Mononuclear cell (primary cell): Measurements from ENCODE around the gene WWOX. TPM values are rescaled to one million over a fixed set of nuclear protein-coding genes. Genes with fewer than 3 reads are reported as not detected.
"Not testable (repeated sequence)": the region's sequence is repeated elsewhere in the genome, so short reads cannot be mapped to it uniquely, and the experiment has no call there.

ENCODE experiments used
- H3K27me3 ChIP-seq: 2 replicates; pipeline ENCODE4 v1.6.0; 2011; ENCODE audit warnings: low read length, control low read depth; ENCODE audit not compliant: insufficient read depth
- H3K4me1 ChIP-seq: 2 replicates; pipeline ENCODE4 v1.5.1; 2011; ENCODE audit warnings: mild to moderate bottlenecking, low read length, control low read depth; ENCODE audit not compliant: insufficient read depth
- H3K4me3 ChIP-seq: 2 replicates; pipeline ENCODE4 v1.5.1; 2011; ENCODE audit warnings: mild to moderate bottlenecking, low read length, moderate library complexity
- H3K9me3 ChIP-seq: 2 replicates; pipeline ENCODE4 v1.5.1; 2011; ENCODE audit warnings: low read depth, mild to moderate bottlenecking, control low read depth, low read length
- total RNA-seq: library from RNA; depleted of rRNA; stranded (reverse); fragments of >200 nt; gene quantifications from one replicate; pipeline ENCODE4 v1.2.3, GENCODE V29; 2012

WWOX gene
- total RNA-seq, 1 donor: 22.7 TPM

DNA sequence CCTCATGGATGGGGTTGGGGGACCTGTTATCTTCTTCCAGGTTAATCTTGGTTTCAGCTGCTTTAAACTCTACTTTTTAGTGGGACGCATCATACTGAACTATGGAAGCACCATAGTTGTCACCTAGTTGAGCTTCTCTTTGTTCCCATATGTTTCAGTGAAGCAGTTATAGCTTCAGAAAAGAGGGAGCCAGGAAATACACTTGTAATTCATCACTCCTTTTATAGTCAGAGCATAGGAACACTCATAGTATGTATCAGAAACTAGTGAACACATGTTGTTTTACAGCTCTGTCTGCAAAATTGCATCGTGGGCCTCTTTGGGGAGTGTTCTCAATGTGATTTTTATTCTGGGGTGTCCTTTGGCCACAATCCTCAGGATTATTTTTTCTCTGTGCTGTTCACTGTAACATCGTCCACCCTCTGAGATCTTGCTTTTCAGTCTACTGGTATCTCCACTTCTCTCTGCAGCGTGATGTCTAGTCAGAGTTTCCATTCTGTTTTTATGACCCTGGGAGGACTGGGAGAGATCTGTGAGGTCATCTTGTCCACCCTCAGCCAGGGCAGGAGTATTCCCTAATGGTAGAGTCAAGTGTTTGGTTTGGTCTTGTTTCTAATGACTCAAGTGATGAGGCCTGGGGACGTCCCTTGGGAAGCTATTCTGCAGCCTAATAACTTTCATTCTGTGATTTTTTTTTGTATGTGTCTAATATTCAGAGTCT lies 585.4 kb downstream of the WWOX start:
- Histone ChIP-seq H3K9me3 (no peaks in the 10 kb centered on the region), H3K4me1 (no peaks in the 10 kb centered on the region), H3K27me3 (no peaks in the 10 kb centered on the region), H3K4me3 (no peak overlapping the region)

DNA sequence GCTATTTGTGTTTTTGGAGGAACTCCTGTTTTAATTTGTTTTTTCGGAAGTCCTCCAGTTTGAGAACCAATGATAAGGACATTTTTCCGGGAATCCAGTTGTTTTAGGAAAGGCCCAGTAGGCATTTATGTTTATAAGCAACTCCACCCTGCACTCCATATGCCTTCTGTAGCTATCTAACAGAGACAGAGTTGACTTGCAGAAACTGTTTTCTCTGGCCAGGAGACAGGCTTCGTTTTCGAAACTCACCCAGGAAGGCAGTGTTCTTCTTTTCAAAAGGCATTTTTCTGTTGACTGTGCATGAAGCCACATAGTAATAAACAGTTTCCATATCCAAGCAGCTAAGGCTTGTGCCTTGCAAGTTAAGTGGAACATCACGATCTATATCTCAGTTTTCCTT lies 587.1 kb downstream of the WWOX start:
- Histone ChIP-seq H3K9me3 (no peaks in the 10 kb centered on the region), H3K4me1 (no peaks in the 10 kb centered on the region), H3K27me3 (no peaks in the 10 kb centered on the region), H3K4me3 (no peak overlapping the region)

DNA sequence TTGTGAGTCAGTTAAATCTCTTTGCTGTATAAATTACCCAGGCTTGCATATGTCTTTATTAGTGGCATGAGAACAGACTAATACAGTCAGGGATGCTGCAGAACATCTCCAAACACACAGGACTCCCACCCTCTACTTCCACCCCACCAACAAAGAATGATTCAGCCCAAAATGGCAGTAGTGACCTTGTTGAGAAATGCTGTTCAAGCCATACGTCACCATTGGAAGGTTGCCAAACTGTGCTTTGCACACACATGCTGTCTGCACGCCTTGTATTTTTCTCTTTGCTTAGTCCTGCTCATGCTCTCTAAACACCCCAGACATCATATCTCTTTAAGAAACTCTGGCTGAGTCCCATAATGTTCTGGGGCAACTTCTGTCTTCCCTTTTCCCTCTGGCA lies 589.6 kb downstream of the WWOX start:
- H3K4me1 ChIP-seq: no peaks in the 10 kb centered on the region
- no peaks in the 10 kb centered on the region for H3K27me3 ChIP-seq
- H3K9me3 ChIP-seq: no peaks in the 10 kb centered on the region
- no peak overlapping the region for H3K4me3 ChIP-seq

DNA sequence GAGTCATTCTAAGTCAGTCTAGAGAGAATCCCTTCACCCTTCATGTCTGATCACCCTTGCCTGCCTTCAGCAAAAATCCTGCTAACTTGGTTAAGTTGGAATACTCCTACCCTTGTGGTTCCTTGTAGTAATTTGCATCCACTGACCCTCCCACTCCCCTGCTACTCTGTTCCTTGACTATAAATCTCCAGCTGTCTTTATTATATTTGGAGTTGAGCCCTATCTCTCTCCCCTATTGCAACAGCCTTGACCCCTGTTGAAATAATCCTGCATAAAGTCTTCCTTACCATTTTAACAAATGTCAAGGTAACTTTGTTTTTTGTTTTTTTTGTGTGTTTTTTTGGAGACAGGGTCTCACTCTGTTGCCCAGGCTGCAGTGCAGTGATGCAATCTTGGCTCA lies 590.1 kb downstream of the WWOX start:
- no peaks in the 10 kb centered on the region for H3K27me3 ChIP-seq

GRCh38 chr16:78690510-78690909 lies 591.1 kb downstream of the WWOX start:
- Histone ChIP-seq H3K4me1 (no peaks in the 10 kb centered on the region), H3K9me3 (no peaks in the 10 kb centered on the region), H3K4me3 (no peak overlapping the region), H3K27me3 (no peaks in the 10 kb centered on the region)

More for the DNA sequence above, 590.1 kb downstream of the WWOX start:
- Histone ChIP-seq H3K9me3 (no peaks in the 10 kb centered on the region), H3K4me1 (no peaks in the 10 kb centered on the region), H3K4me3 (no peak overlapping the region)

DNA sequence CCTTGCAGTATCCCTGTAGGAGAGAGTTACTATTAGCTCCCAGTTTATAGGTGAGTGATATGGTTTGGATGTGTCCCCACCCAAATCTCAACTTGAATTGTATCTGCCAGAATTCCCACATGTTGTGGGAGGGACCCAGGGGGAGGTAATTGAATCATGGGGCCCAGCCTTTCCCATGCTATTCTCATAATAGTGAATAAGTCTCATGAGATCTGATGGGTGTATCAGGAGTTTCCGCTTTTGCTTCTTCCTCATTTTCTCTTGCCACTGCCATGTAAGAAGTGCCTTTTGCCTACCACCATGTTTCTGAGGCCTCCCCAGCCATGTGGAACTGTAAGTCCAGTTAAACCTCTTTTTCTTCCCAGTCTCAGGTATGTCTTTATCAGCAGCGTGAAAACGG lies 592.3 kb downstream of the WWOX start:
- not testable (repeated sequence) for H3K4me3 ChIP-seq, H3K4me1 ChIP-seq, H3K9me3 ChIP-seq, H3K27me3 ChIP-seq

- Histone ChIP-seq H3K4me3 (no peak overlapping the region), H3K4me1 (no peaks in the 10 kb centered on the region), H3K27me3 (no peaks in the 10 kb centered on the region), H3K9me3 (no peaks in the 10 kb centered on the region)
These were observed 594.0 kb downstream of the WWOX start for GRCh38 chr16:78693496-78693895.

DNA sequence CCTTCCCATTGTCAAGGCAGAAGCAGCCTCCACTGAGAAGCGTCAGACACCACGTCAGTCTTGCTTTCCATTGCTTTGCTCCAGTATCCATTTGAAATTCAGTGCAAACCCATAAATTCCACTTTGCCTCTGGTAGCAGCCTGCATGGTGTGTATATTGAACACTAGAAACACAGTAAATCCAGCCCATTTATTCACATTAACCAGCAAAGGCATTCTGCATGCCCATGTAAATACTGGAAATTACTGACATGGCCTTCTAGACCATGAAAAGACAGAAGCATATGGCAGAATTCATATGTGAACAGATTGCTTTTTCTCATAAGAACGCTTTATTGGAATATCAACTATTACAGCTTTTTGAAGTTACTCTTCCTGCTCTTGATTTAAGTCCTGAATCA lies 595.0 kb downstream of the WWOX start:
- H3K4me1 ChIP-seq: no peaks in the 10 kb centered on the region
- no peaks in the 10 kb centered on the region for H3K9me3 ChIP-seq
- H3K27me3 ChIP-seq: no peaks in the 10 kb centered on the region
- no peak overlapping the region for H3K4me3 ChIP-seq

GRCh38 chr16:78695391-78695790 lies 595.9 kb downstream of the WWOX start:
- Histone ChIP-seq H3K27me3 (no peaks in the 10 kb centered on the region), H3K4me1 (no peaks in the 10 kb centered on the region), H3K9me3 (no peaks in the 10 kb centered on the region), H3K4me3 (no peak overlapping the region)

- Histone ChIP-seq H3K27me3 (no peaks in the 10 kb centered on the region), H3K9me3 (no peaks in the 10 kb centered on the region), H3K4me1 (no peaks in the 10 kb centered on the region), H3K4me3 (no peak overlapping the region)
These were observed 597.3 kb downstream of the WWOX start for GRCh38 chr16:78696797-78697196.

GRCh38 chr16:78697426-78697825 lies 598.0 kb downstream of the WWOX start:
- Histone ChIP-seq H3K9me3 (no peaks in the 10 kb centered on the region), H3K4me1 (no peaks in the 10 kb centered on the region), H3K27me3 (no peaks in the 10 kb centered on the region), H3K4me3 (no peak overlapping the region)

GRCh38 chr16:78703936-78704335 lies 604.5 kb downstream of the WWOX start:
- Histone ChIP-seq H3K4me1 (no peaks in the 10 kb centered on the region), H3K4me3 (no peak overlapping the region), H3K27me3 (no peaks in the 10 kb centered on the region), H3K9me3 (no peaks in the 10 kb centered on the region)

DNA sequence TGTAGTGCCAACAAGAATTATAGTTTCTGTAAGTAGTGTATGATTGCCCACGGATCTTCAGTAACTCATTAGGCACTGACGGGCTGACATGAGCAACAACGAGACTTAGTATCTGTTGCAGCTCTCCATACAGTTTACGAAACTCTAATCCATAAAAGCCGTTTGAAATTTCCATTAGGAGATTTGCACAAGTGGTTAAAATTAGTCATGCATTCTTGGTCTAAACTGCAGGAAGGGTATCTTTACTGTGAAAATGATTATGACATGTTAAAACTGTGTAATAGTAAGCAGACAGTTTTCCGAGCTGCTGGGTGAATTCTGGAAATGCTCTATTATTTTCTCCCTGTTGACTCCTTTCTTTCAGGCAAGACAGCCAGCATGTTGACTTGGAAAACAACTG lies 605.0 kb downstream of the WWOX start:
- no peaks in the 10 kb centered on the region for H3K4me1 ChIP-seq
- H3K9me3 ChIP-seq: no peaks in the 10 kb centered on the region
- H3K27me3 ChIP-seq: no peaks in the 10 kb centered on the region
- no peak overlapping the region for H3K4me3 ChIP-seq

- Histone ChIP-seq H3K4me3 (no peak overlapping the region), H3K27me3 (no peaks in the 10 kb centered on the region), H3K4me1 (no peaks in the 10 kb centered on the region), H3K9me3 (no peaks in the 10 kb centered on the region)
These were observed 606.2 kb downstream of the WWOX start for GRCh38 chr16:78705694-78706093.

DNA sequence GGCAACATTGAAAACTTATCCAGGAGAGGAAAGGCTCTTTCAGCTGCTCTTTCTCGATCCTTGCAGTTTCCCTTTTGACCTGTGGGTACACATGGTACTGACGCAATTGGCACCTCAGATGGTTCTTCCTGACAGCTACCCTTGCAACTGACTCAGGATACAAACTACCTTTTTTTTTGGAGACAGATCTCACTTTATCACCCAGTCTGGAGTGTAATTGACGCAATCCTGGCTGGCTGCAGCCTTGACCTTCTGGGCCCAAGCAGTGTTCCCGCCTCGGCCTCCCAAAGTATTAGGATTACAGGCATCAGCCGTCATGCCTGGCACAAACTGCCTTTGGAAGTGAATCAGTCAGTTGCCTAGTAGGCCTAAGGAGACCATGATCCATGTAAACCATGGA lies 607.2 kb downstream of the WWOX start:
- Histone ChIP-seq H3K4me1 (no peaks in the 10 kb centered on the region), H3K27me3 (no peaks in the 10 kb centered on the region), H3K9me3 (no peaks in the 10 kb centered on the region), H3K4me3 (no peak overlapping the region)

DNA sequence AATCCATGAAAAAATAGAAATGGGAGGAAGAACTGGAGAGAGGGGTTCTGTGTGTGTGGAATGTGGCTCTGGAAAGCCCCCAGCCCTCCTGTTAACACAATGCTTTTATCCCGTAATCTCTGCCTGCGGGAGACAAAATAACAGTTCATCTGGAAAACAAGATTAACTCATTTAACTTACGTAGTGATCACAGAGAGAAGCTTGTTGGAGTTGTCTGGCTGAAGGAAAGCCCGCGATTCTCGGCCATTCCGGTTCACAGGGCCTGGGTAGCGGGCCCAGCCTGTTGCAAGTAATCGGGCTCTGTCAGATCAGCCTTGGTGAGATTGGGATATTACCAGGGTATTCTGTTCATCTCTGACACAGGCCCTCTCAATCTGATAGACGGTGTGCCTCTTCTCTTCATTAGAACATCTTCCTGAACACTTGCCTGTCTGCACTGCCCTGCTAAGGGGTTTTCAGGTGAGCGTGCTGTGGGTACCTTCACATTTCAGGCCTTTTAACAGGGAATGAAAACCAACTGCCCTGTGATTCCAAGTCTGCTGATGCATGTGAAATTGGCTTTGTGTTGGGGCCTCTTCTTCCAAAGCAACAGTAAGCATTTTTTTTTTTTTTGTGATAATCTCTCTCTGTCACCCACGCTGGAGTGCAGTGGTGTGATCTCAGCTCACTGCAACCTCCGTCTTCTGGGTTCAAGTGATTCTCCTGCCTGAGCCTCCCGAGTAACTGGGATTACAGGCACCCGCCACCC lies 609.9 kb downstream of the WWOX start:
- Histone ChIP-seq H3K4me3 (no peak overlapping the region), H3K9me3 (no peaks in the 10 kb centered on the region), H3K4me1 (no peaks in the 10 kb centered on the region), H3K27me3 (no peaks in the 10 kb centered on the region)
